ENCODE data around the gene RTN3. TPM values are rescaled to one million over a fixed set of nuclear protein-coding genes. Genes with fewer than 3 reads are reported as not detected.

RTN3 gene
- total RNA-seq, 1 donor from 2014 or later = 88.5 TPM

- DNase-seq (ENCODE audit: low spot score) = no peak
- H3K27me3 Mint-ChIP-seq (ENCODE audit: low read depth) = no peaks in the 10 kb centered on the region
- no peak overlapping the region for H3K27ac Mint-ChIP-seq (ENCODE audit: unreplicated experiment)
- no peaks in the 10 kb centered on the region for H3K9me3 Mint-ChIP-seq (ENCODE audit: low read depth)
- TF ChIP-seq CTCF (IDR thresholded peaks at IDR 0.05) = no peak
- H3K4me1 Mint-ChIP-seq (ENCODE audit: low read depth) = peaks cover 11% of the 10 kb centered on the region
- no peak overlapping the region for H3K4me3 Mint-ChIP-seq (ENCODE audit: unreplicated experiment)
- H3K36me3 Mint-ChIP-seq (ENCODE audit: low read depth) = peaks cover 12% of the 10 kb centered on the region
Observed at GRCh38 chr11:63760487-63761079, 79.3 kb downstream of the RTN3 start.

GRCh38 chr11:63761188-63761587 is 79.9 kb downstream of the RTN3 start:
- TF ChIP-seq CTCF (IDR thresholded peaks at IDR 0.05) = no peak
- Mint-ChIP-seq H3K36me3 (ENCODE audit: low read depth) (peaks cover 10% of the 10 kb centered on the region), H3K4me1 (ENCODE audit: low read depth) (peaks cover 16% of the 10 kb centered on the region), H3K4me3 (ENCODE audit: unreplicated experiment) (no peak overlapping the region), H3K27me3 (ENCODE audit: low read depth) (no peaks in the 10 kb centered on the region), H3K27ac (ENCODE audit: unreplicated experiment) (no peak overlapping the region), H3K9me3 (ENCODE audit: low read depth) (no peaks in the 10 kb centered on the region)
- no peak for DNase-seq (ENCODE audit: low spot score)

GRCh38 chr11:63761931-63762653 is 80.8 kb downstream of the RTN3 start:
- TF ChIP-seq CTCF (IDR thresholded peaks at IDR 0.05) = no peak
- no peaks in the 10 kb centered on the region for H3K27me3 Mint-ChIP-seq (ENCODE audit: low read depth)
- no peak overlapping the region for H3K27ac Mint-ChIP-seq (ENCODE audit: unreplicated experiment)
- H3K4me3 Mint-ChIP-seq (ENCODE audit: unreplicated experiment) = no peak overlapping the region
- H3K4me1 Mint-ChIP-seq (ENCODE audit: low read depth) = peaks cover 24% of the 10 kb centered on the region
- H3K36me3 Mint-ChIP-seq (ENCODE audit: low read depth) = peaks cover 8% of the 10 kb centered on the region
- no peak for DNase-seq (ENCODE audit: low spot score)
- no peaks in the 10 kb centered on the region for H3K9me3 Mint-ChIP-seq (ENCODE audit: low read depth)

GRCh38 chr11:63762654-63763495 is 81.6 kb downstream of the RTN3 start:
- no peak overlapping the region for H3K27ac Mint-ChIP-seq (ENCODE audit: unreplicated experiment)
- no peak for TF ChIP-seq CTCF (IDR thresholded peaks at IDR 0.05)
- DNase-seq (ENCODE audit: low spot score) = no peak
- H3K27me3 Mint-ChIP-seq (ENCODE audit: low read depth) = no peaks in the 10 kb centered on the region
- peaks cover 29% of the 10 kb centered on the region for H3K4me1 Mint-ChIP-seq (ENCODE audit: low read depth)
- H3K9me3 Mint-ChIP-seq (ENCODE audit: low read depth) = no peaks in the 10 kb centered on the region
- H3K36me3 Mint-ChIP-seq (ENCODE audit: low read depth) = peaks cover 6% of the 10 kb centered on the region
- H3K4me3 Mint-ChIP-seq (ENCODE audit: unreplicated experiment) = no peak overlapping the region
